Breast epithelium (tissue), 4 donors: Measurements from ENCODE around the gene ADH1C. TPM values are rescaled to one million over a fixed set of nuclear protein-coding genes. Genes with fewer than 3 reads are reported as not detected.

Source experiments
- DNase-seq, 2 donors: peaks; one replicate each; pipeline ENCODE4 v3.0.0-alpha.2; 2019; ENCODE audit warnings: low spot score in 2 of 2
- H3K27ac ChIP-seq, 2 donors: fragments of 200-600 bp; sonication (generic) in 1 of 2; one replicate each; pipeline ENCODE4 v1.5.1; 2016 to 2019; ENCODE audit warnings: mild to moderate bottlenecking in 1 of 2
- H3K27me3 ChIP-seq, 2 donors: fragments of 200-600 bp; sonication (generic) in 1 of 2; one replicate each; pipeline versions ENCODE4 v1.5.1 to v1.6.0; 2017 to 2019; ENCODE audit warnings: control low read depth in 1 of 2, mild to moderate bottlenecking in 1 of 2
- H3K36me3 ChIP-seq: fragments of 200-600 bp; one replicate; pipeline ENCODE4 v1.5.1; 2019
- H3K4me1 ChIP-seq, 2 donors: fragments of 200-600 bp; sonication (generic); one replicate each; pipeline ENCODE4 v1.5.1; 2016 to 2019; ENCODE audit warnings: control low read depth in 1 of 2
- H3K4me3 ChIP-seq, 3 donors: fragments of 200-600 bp; sonication (generic); 1 replicate in 2 of 3; 2 replicates in 1 of 3; pipeline ENCODE4 v1.5.1; 2016 to 2019; ENCODE audit warnings: mild to moderate bottlenecking in 3 of 3, moderate library complexity in 2 of 3
- H3K9me3 ChIP-seq, 2 donors: fragments of 200-600 bp; sonication (generic) in 1 of 2; one replicate each; pipeline ENCODE4 v1.5.1; 2016 to 2019; ENCODE audit warnings: control low read depth in 1 of 2
- CTCF ChIP-seq, 3 donors: fragments of 450-650 bp; IDR thresholded peaks; one replicate each; pipeline ENCODE4 v1.5.1; 2016 to 2017; ENCODE audit warnings: antibody characterized with exemption in 3 of 3, mild to moderate bottlenecking in 3 of 3, moderate library complexity in 3 of 3
- POLR2A ChIP-seq: fragments of 450-650 bp; IDR thresholded peaks from one replicate; pipeline ENCODE4 v1.6.1; 2016; ENCODE audit warnings: antibody characterized with exemption, mild to moderate bottlenecking, moderate library complexity
- POLR2AphosphoS5 ChIP-seq, 3 donors: sonication (generic); formaldehyde crosslinking; IDR thresholded peaks; one replicate each; pipeline ENCODE4 v1.6.1; 2017; ENCODE audit warnings: antibody characterized with exemption in 3 of 3
- intact Hi-C: fragments of 100-400 bp; cut with DNase I; formaldehyde crosslinking; loops from one replicate; pipeline ENCODE4 v1.15.1; 2023; ENCODE audit warnings: low total_unique reads
- total RNA-seq, 3 donors: library from RNA; depleted of rRNA; stranded (reverse); fragments of >200 nt; gene quantifications; one replicate each; pipeline ENCODE4 v1.1.0, GENCODE V29; 2016

ADH1C gene
- total RNA-seq, 3 donors from 2014 or later, result 8.8 to 50.1 (median 31.8) TPM

GRCh38 chr4:99366491-99366890 lies 13.9 kb upstream of the ADH1C start:
- H3K36me3 ChIP-seq, result no peaks in the 10 kb centered on the region
- H3K4me3 ChIP-seq, result no peak overlapping the region
- DNase-seq, result no peak
- no peak for TF ChIP-seq POLR2AphosphoS5 (IDR thresholded peaks at IDR 0.05)
- H3K27me3 ChIP-seq, result no peaks in the 10 kb centered on the region
- intact Hi-C loops, result no loop called here
- H3K4me1 ChIP-seq, result no peaks in the 10 kb centered on the region
- H3K27ac ChIP-seq, result no peak overlapping the region
- H3K9me3 ChIP-seq, result peaks cover 0 to 4% of the 10 kb centered on the region in 2 donors

- Histone ChIP-seq H3K4me3 (no peak overlapping the region), H3K4me1 (no peaks in the 10 kb centered on the region), H3K27ac (peak overlapping the region; percentile 61 to 86), H3K9me3 (peaks cover 4 to 9% of the 10 kb centered on the region in 2 donors), H3K36me3 (no peaks in the 10 kb centered on the region), H3K27me3 (no peaks in the 10 kb centered on the region)
- DNase-seq, result no peak
- intact Hi-C loops, result no loop called here
- TF ChIP-seq POLR2AphosphoS5 (IDR thresholded peaks at IDR 0.05) (peak in 1 of 3 donors; percentile 39), POLR2A (no peak)
Observed at GRCh38 chr4:99362768-99363167, 10.2 kb upstream of the ADH1C start.

GRCh38 chr4:99361899-99362275 lies 9.3 kb upstream of the ADH1C start:
- Histone ChIP-seq H3K9me3 (peaks cover 4 to 9% of the 10 kb centered on the region in 2 donors), H3K27me3 (no peaks in the 10 kb centered on the region), H3K4me1 (no peaks in the 10 kb centered on the region), H3K36me3 (no peaks in the 10 kb centered on the region), H3K27ac (peak overlapping the region; percentile 61 to 86), H3K4me3 (no peak overlapping the region)
- no peak for DNase-seq
- TF ChIP-seq POLR2A, result no peak
- TF ChIP-seq CTCF (IDR thresholded peaks at IDR 0.05), result no peak
- no peak for TF ChIP-seq POLR2AphosphoS5 (IDR thresholded peaks at IDR 0.05)
- intact Hi-C loops, result no loop called here

- peaks cover 4 to 9% of the 10 kb centered on the region in 2 donors for H3K9me3 ChIP-seq
Observed at GRCh38 chr4:99361268-99361898, 8.8 kb upstream of the ADH1C start.

GRCh38 chr4:99359480-99360204 lies 7.1 kb upstream of the ADH1C start:
- TF ChIP-seq POLR2AphosphoS5 (IDR thresholded peaks at IDR 0.05), result no peak
- no peak for TF ChIP-seq CTCF (IDR thresholded peaks at IDR 0.05)
- no peak for TF ChIP-seq POLR2A
- intact Hi-C loops, result no loop called here

More at GRCh38 chr4:99361268-99361898, 8.8 kb upstream of the ADH1C start:
- no peaks in the 10 kb centered on the region for H3K27me3 ChIP-seq
- no peaks in the 10 kb centered on the region for H3K36me3 ChIP-seq
- TF ChIP-seq POLR2AphosphoS5 (IDR thresholded peaks at IDR 0.05) (no peak), CTCF (IDR thresholded peaks at IDR 0.05) (no peak), POLR2A (no peak)
- no peak overlapping the region for H3K4me3 ChIP-seq
- no peaks in the 10 kb centered on the region for H3K4me1 ChIP-seq
- intact Hi-C loops, result no loop called here
- no peak for DNase-seq
- peak overlapping the region; percentile 61 to 88 for H3K27ac ChIP-seq

GRCh38 chr4:99357948-99358347 lies 5.4 kb upstream of the ADH1C start:
- H3K27ac ChIP-seq, result no peak overlapping the region
- H3K27me3 ChIP-seq, result no peaks in the 10 kb centered on the region
- no peaks in the 10 kb centered on the region for H3K36me3 ChIP-seq
- no peaks in the 10 kb centered on the region for H3K4me1 ChIP-seq
- intact Hi-C loops, result no loop called here
- H3K4me3 ChIP-seq, result no peak overlapping the region
- peaks cover 0 to 9% of the 10 kb centered on the region in 2 donors for H3K9me3 ChIP-seq
- no peak for DNase-seq
- TF ChIP-seq CTCF (IDR thresholded peaks at IDR 0.05) (no peak), POLR2A (no peak), POLR2AphosphoS5 (IDR thresholded peaks at IDR 0.05) (no peak)

More at GRCh38 chr4:99359480-99360204, 7.1 kb upstream of the ADH1C start:
- Histone ChIP-seq H3K36me3 (no peaks in the 10 kb centered on the region), H3K27ac (peak overlapping the region in 1 of 2 donors; percentile 88), H3K27me3 (no peaks in the 10 kb centered on the region), H3K4me1 (no peaks in the 10 kb centered on the region), H3K9me3 (peaks cover 0 to 9% of the 10 kb centered on the region in 2 donors), H3K4me3 (no peak overlapping the region)
- DNase-seq, result no peak
